HCT116 (cell line): ENCODE data around the gene ESRRA.

ENCODE experiments used
- CEBPB ChIP-seq: IDR thresholded peaks from 2 replicates; pipeline ENCODE4 v1.6.1; 2012; ENCODE audit warnings: low read depth
- CTCF ChIP-seq, 3 experiments: fragments of 200-600 bp in 1 of 3; sonication (generic) in 1 of 3; IDR thresholded peaks in 2 of 3; conservative IDR thresholded peaks in 1 of 3; 2 replicates each; pipeline ENCODE4 v1.5.1; 2012 to 2017; ENCODE audit warnings: low read depth in 2 of 3, low read length in 2 of 3, antibody characterized with exemption in 1 of 3, borderline replicate concordance in 1 of 3, control low read depth in 1 of 3, mild to moderate bottlenecking in 1 of 3, mixed read lengths in 1 of 3, mixed run types in 1 of 3, moderate library complexity in 1 of 3; ENCODE audit not compliant: insufficient read depth in 1 of 3
- POLR2AphosphoS5 ChIP-seq: IDR thresholded peaks from 2 replicates; pipeline ENCODE4 v1.6.1; 2011; ENCODE audit warnings: mild to moderate bottlenecking, low read depth, low read length, moderate library complexity
- SIN3A ChIP-seq: IDR thresholded peaks from 2 replicates; pipeline ENCODE4 v1.6.1; 2012; ENCODE audit warnings: low read depth
- SRF ChIP-seq: IDR thresholded peaks from 2 replicates; pipeline ENCODE4 v1.6.1; 2012; ENCODE audit warnings: low read depth

- TF ChIP-seq CTCF (IDR thresholded peaks at IDR 0.05 in 2 of 3, conservative IDR thresholded peaks at IDR 0.05 in 1 of 3; ENCODE audit: borderline replicate concordance in 1 of 3, insufficient read depth in 1 of 3, low read depth in 2 of 3, low read length in 2 of 3) (no peak), SRF (no peak), POLR2AphosphoS5 (no peak), CEBPB (no peak), SIN3A (no peak)
Observed at GRCh38 chr11:64306563-64306875, 1.2 kb downstream of the ESRRA start.
